Measurements from ENCODE around the gene ANKIB1.

DNA sequence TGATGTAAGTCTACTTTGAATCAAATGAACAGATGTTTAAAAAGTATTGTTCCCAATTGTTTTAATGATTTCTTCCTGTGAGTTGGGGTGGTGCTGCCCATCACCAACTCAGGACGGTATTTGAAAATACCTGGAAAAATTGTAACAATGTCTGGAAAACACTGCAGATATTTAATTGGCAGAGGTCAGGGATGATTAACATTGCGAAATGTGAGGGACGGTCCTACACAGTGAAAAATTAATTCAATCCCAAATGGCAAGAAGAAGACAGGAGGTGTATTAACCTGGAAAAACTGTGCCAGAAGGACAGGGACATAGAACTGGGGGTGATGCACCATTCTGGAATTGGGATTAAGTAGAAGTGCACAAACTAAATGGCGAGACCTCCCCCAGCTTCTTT lies 29.6 kb downstream of the ANKIB1 start:
- TF ChIP-seq, protein P1, sequence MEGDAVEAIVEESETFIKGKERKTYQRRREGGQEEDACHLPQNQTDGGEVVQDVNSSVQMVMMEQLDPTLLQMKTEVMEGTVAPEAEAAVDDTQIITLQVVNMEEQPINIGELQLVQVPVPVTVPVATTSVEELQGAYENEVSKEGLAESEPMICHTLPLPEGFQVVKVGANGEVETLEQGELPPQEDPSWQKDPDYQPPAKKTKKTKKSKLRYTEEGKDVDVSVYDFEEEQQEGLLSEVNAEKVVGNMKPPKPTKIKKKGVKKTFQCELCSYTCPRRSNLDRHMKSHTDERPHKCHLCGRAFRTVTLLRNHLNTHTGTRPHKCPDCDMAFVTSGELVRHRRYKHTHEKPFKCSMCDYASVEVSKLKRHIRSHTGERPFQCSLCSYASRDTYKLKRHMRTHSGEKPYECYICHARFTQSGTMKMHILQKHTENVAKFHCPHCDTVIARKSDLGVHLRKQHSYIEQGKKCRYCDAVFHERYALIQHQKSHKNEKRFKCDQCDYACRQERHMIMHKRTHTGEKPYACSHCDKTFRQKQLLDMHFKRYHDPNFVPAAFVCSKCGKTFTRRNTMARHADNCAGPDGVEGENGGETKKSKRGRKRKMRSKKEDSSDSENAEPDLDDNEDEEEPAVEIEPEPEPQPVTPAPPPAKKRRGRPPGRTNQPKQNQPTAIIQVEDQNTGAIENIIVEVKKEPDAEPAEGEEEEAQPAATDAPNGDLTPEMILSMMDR (IDR thresholded peaks at IDR 0.05) = no peak
- TF ChIP-seq POLR2A (IDR thresholded peaks at IDR 0.05) = no peak
- no peak for TF ChIP-seq POLR2AphosphoS5 (IDR thresholded peaks at IDR 0.05)

Measured in suprapubic skin (tissue), 4 donors.